HepG2 (cell line): ENCODE data around the gene C11orf42. TPM values are rescaled to one million over a fixed set of nuclear protein-coding genes. Genes with fewer than 3 reads are reported as not detected.

Source experiments
- ARNTL ChIP-seq: sonication (generic); formaldehyde crosslinking; IDR thresholded peaks from 2 replicates; pipeline ENCODE4 v1.4.0; 2020; ENCODE audit warnings: mild to moderate bottlenecking, missing genetic modification reagents
- ATF7 ChIP-seq, 2 experiments: fragments of 450-650 bp in 1 of 2; sonication (generic) in 1 of 2; formaldehyde crosslinking in 1 of 2; IDR thresholded peaks; 2 replicates each; pipeline versions ENCODE4 v1.4.0 to v1.6.1; 2016 to 2020; ENCODE audit warnings: antibody characterized with exemption in 1 of 2, mild to moderate bottlenecking in 1 of 2, missing genetic modification reagents in 1 of 2
- ELF4 ChIP-seq: sonication (generic); formaldehyde crosslinking; IDR thresholded peaks from 2 replicates; pipeline ENCODE4 v1.5.0; 2020; ENCODE audit warnings: missing genetic modification reagents, mild to moderate bottlenecking, moderate library complexity, borderline replicate concordance
- GZF1 ChIP-seq: sonication (generic); formaldehyde crosslinking; IDR thresholded peaks from 2 replicates; pipeline ENCODE4 v1.5.1; 2020; ENCODE audit warnings: mild to moderate bottlenecking, missing genetic modification reagents
- HOXA9 ChIP-seq: sonication (generic); formaldehyde crosslinking; IDR thresholded peaks from 2 replicates; pipeline ENCODE4 v1.8.1; 2022; ENCODE audit warnings: missing genetic modification reagents, mild to moderate bottlenecking, moderate library complexity, borderline replicate concordance
- MAZ ChIP-seq, 2 experiments: sonication (generic) in 1 of 2; formaldehyde crosslinking in 1 of 2; IDR thresholded peaks; 2 replicates each; pipeline versions ENCODE4 v1.5.0 to v1.6.1; 2012 to 2020; ENCODE audit warnings: low read depth in 2 of 2, mild to moderate bottlenecking in 2 of 2, borderline replicate concordance in 1 of 2, improper control_type of control experiment in 1 of 2, low read length in 1 of 2, missing genetic modification reagents in 1 of 2, moderate library complexity in 1 of 2
- MED8 ChIP-seq: sonication (generic); formaldehyde crosslinking; IDR thresholded peaks from 2 replicates; pipeline ENCODE4 v1.8.1; 2023; ENCODE audit warnings: mild to moderate bottlenecking, missing genetic modification reagents; ENCODE audit not compliant: insufficient replicate concordance
- SIN3A ChIP-seq: IDR thresholded peaks from 2 replicates; pipeline ENCODE4 v1.6.1; 2011; ENCODE audit warnings: low read depth, mild to moderate bottlenecking, control low read depth, low read length, borderline replicate concordance
- SRF ChIP-seq: IDR thresholded peaks from 2 replicates; pipeline ENCODE4 v1.6.1; 2011; ENCODE audit warnings: mild to moderate bottlenecking, low read depth, low read length, moderate library complexity
- TP53 ChIP-seq: sonication (generic); formaldehyde crosslinking; conservative IDR thresholded peaks from 2 replicates; pipeline ENCODE4 v1.4.0; 2020; ENCODE audit warnings: missing genetic modification reagents
- YEATS2 ChIP-seq: sonication (generic); formaldehyde crosslinking; IDR thresholded peaks from 2 replicates; pipeline ENCODE4 v1.4.0; 2020; ENCODE audit warnings: missing genetic modification reagents, borderline replicate concordance
- ZNF160 ChIP-seq: sonication (generic); formaldehyde crosslinking; IDR thresholded peaks from 2 replicates; pipeline ENCODE4 v1.8.0; 2022; ENCODE audit warnings: mild to moderate bottlenecking, inconsistent platforms, missing genetic modification reagents
- ZNF251 ChIP-seq: sonication (generic); formaldehyde crosslinking; IDR thresholded peaks from 2 replicates; pipeline ENCODE4 v1.9.0; 2021; ENCODE audit warnings: mild to moderate bottlenecking, missing genetic modification reagents
- ZNF282 ChIP-seq: fragments of 450-650 bp; IDR thresholded peaks from 2 replicates; pipeline ENCODE4 v1.6.1; 2018; ENCODE audit not compliant: partially characterized antibody
- ZNF350 ChIP-seq: sonication (generic); formaldehyde crosslinking; IDR thresholded peaks from 2 replicates; pipeline ENCODE4 v1.4.0; 2020; ENCODE audit warnings: mild to moderate bottlenecking, low read depth, missing genetic modification reagents, borderline replicate concordance
- ZNF564 ChIP-seq: sonication (generic); formaldehyde crosslinking; IDR thresholded peaks from 2 replicates; pipeline ENCODE4 v1.8.1; 2023; ENCODE audit warnings: mild to moderate bottlenecking, missing genetic modification reagents
- ZNF607 ChIP-seq: sonication (generic); formaldehyde crosslinking; IDR thresholded peaks from 2 replicates; pipeline ENCODE4 v1.5.1; 2020; ENCODE audit warnings: missing genetic modification reagents, mild to moderate bottlenecking, borderline replicate concordance
- ZNF746 ChIP-seq: sonication (generic); formaldehyde crosslinking; IDR thresholded peaks from 2 replicates; pipeline ENCODE4 v1.8.0; 2022; ENCODE audit warnings: mild to moderate bottlenecking, missing genetic modification reagents
- ZSCAN20 ChIP-seq: sonication (generic); formaldehyde crosslinking; IDR thresholded peaks from 2 replicates; pipeline ENCODE4 v1.4.0; 2020; ENCODE audit warnings: missing genetic modification reagents, mild to moderate bottlenecking, borderline replicate concordance
- polyA plus RNA-seq, 8 experiments: library from polyadenylated mRNA; depleted of rRNA in 3 of 8; stranded (reverse) in 7 of 8; unstranded in 1 of 8; fragments of >200 nt; fragmentation: Illumina TruSeq in 4 of 8; extraction: Trizol in 4 of 8; gene quantifications; 2 replicates each; pipeline versions ENCODE4 v1.2.1 to v1.2.3, GENCODE V29; 2011 to 2016; ENCODE audit warnings: low read depth in 4 of 8, missing spikeins in 1 of 8, mixed read lengths in 1 of 8; ENCODE audit not compliant: insufficient read depth in 1 of 8
- total RNA-seq, 5 experiments: library from RNA; depleted of rRNA; stranded (reverse); fragments of >200 nt; fragmentation: Illumina TruSeq; extraction: Trizol; gene quantifications; 2 replicates each; pipeline ENCODE4 v1.2.3, GENCODE V29; 2016; ENCODE audit warnings: low read depth in 1 of 5
- TF ChIP-seq, protein P1 (sequence below): sonication (generic); formaldehyde crosslinking; IDR thresholded peaks from 2 replicates; pipeline ENCODE4 v1.5.1; 2020; ENCODE audit warnings: missing genetic modification reagents, mild to moderate bottlenecking, borderline replicate concordance
- TF ChIP-seq, protein P2 (sequence below): sonication (generic); formaldehyde crosslinking; IDR thresholded peaks from 2 replicates; pipeline ENCODE4 v1.9.0; 2021; ENCODE audit warnings: missing genetic modification reagents, borderline replicate concordance
- TF ChIP-seq, protein P3 (sequence below): IDR thresholded peaks from 2 replicates; pipeline ENCODE4 v1.6.1; 2016; ENCODE audit warnings: missing compliant biosample characterization, missing genetic modification reagents, borderline replicate concordance

Gene C11orf42
- total and polyA plus RNA-seq, 2 of the 13 experiments (the other 11 are each of a cell fraction or from before 2014, with no cell fraction given): not detected

DNA sequence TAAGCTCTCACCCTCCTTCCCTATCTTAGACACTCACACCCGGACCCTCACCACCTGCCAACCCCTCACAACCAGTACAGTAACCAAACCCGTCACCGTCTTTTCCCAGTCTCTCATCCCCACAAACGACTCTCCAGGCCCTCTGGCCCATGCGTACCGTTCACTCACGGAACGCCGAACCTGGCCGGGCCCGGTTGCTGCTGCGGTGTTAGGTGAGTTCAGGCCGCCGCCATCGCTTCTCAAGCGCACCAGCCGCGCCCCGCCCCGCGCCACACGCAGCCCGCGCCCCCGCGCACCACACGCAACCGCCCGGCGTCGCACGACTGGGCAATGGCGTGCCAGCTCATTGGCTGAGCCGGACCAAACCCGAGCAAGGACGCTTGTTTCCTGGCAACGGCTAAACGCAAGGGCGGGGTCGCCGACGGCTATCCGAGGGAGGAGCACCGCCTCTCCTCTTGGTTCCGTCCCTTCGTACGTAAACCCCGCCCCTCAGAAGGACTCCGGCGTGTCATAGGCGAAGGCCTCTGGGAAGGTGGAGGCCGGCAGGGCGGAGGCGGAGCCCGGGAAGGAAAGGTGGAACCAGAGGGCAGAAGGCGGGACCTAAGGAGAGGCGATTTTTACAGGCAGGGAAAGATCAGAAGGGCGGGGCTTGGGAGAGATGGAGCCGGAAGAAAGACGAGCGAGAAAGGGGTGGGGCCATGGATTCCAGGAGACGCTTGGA is 29.2 kb downstream of the C11orf42 start, which contains the start of gene FHIP1B (continued):
- TF ChIP-seq MED8 (no peak), SRF (no peak), MAZ (IDR thresholded peaks at IDR 0.05; ENCODE audit: borderline replicate concordance, low read depth, low read length) (peak; percentile 84), MAZ (CRISPR knock-in tag; IDR thresholded peaks at IDR 0.05; ENCODE audit: low read depth) (peak; percentile 87), SIN3A (0 out of 2 replicates have a peak, but pooled peaks have one; percentile 19), ZNF251 (CRISPR knock-in tag) (no peak), ZSCAN20 (CRISPR knock-in tag) (no peak), ATF7 (IDR thresholded peaks at IDR 0.05) (no peak), ATF7 (CRISPR knock-in tag; IDR thresholded peaks at IDR 0.05) (no peak), ZNF160 (0 out of 2 replicates have a peak, but pooled peaks have one; percentile 61), ARNTL (CRISPR knock-in tag) (peak; percentile 35; the same call in 1 of the 2 replicates), ZNF607 (CRISPR knock-in tag) (no peak), ELF4 (no peak), YEATS2 (CRISPR knock-in tag) (peak; percentile 47; the same call in 1 of the 2 replicates), TP53 (CRISPR knock-in tag) (no peak), ZNF282 (no peak), ZNF350 (CRISPR knock-in tag) (no peak; the same call in 1 of the 2 replicates), ZNF564 (CRISPR knock-in tag) (no peak), ZNF746 (CRISPR knock-in tag) (no peak), GZF1 (CRISPR knock-in tag) (no peak), HOXA9 (CRISPR knock-in tag) (no peak)
- TF ChIP-seq, protein P1, sequence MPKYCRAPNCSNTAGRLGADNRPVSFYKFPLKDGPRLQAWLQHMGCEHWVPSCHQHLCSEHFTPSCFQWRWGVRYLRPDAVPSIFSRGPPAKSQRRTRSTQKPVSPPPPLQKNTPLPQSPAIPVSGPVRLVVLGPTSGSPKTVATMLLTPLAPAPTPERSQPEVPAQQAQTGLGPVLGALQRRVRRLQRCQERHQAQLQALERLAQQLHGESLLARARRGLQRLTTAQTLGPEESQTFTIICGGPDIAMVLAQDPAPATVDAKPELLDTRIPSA (CRISPR knock-in tag): no peak
- TF ChIP-seq, protein P2, sequence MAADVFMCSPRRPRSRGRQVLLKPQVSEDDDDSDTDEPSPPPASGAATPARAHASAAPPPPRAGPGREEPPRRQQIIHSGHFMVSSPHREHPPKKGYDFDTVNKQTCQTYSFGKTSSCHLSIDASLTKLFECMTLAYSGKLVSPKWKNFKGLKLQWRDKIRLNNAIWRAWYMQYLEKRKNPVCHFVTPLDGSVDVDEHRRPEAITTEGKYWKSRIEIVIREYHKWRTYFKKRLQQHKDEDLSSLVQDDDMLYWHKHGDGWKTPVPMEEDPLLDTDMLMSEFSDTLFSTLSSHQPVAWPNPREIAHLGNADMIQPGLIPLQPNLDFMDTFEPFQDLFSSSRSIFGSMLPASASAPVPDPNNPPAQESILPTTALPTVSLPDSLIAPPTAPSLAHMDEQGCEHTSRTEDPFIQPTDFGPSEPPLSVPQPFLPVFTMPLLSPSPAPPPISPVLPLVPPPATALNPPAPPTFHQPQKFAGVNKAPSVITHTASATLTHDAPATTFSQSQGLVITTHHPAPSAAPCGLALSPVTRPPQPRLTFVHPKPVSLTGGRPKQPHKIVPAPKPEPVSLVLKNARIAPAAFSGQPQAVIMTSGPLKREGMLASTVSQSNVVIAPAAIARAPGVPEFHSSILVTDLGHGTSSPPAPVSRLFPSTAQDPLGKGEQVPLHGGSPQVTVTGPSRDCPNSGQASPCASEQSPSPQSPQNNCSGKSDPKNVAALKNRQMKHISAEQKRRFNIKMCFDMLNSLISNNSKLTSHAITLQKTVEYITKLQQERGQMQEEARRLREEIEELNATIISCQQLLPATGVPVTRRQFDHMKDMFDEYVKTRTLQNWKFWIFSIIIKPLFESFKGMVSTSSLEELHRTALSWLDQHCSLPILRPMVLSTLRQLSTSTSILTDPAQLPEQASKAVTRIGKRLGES (CRISPR knock-in tag): no peak
- TF ChIP-seq, protein P3, sequence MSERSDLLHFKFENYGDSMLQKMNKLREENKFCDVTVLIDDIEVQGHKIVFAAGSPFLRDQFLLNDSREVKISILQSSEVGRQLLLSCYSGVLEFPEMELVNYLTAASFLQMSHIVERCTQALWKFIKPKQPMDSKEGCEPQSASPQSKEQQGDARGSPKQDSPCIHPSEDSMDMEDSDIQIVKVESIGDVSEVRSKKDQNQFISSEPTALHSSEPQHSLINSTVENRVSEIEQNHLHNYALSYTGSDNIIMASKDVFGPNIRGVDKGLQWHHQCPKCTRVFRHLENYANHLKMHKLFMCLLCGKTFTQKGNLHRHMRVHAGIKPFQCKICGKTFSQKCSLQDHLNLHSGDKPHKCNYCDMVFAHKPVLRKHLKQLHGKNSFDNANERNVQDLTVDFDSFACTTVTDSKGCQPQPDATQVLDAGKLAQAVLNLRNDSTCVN: no peak
